ENCODE data around the gene FALEC.
"Not testable (repeated sequence)": the region's sequence is repeated elsewhere in the genome, so short reads cannot be mapped to it uniquely, and the experiment has no call there.

Gene FALEC

DNA sequence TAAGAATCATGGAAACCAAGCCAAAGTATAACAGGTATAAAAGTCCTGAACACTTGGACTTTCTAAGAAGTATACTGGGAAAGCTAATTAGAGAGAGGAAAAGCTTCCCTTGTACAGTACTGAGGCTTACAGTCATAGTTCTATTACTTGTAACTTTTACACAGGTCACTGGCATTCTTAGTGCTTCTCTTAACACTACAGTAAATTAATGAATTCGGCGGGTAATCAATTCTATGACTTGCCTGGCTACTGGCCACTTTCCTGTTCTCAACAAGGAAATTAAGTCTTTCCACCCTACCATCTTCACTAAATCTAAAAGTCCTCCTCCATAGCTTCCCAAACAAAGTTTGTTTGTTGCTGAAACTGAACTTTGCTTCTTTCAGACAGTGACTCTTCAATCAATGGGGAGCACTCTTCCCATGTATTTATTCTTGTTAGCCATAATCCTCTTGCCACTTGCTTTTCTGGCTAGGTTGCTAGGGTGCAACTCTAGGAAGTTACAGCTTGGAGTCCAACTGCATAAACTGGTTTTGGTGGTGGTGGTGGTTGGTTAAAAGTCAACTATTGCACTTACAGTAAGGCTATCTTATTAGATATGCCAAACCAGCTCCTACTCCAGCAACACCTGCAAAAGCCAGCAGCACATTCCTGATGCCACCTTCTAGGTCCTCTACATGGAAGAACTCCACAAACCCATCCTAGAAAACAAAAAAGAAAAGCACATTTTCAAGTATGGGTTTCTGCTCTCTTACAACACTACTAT lies 61.4 kb downstream of the FALEC start:
- peak overlapping the region; percentile 99 for H3K4me3 ChIP-seq (ENCODE audit: low read length)
- TF ChIP-seq, protein P1, sequence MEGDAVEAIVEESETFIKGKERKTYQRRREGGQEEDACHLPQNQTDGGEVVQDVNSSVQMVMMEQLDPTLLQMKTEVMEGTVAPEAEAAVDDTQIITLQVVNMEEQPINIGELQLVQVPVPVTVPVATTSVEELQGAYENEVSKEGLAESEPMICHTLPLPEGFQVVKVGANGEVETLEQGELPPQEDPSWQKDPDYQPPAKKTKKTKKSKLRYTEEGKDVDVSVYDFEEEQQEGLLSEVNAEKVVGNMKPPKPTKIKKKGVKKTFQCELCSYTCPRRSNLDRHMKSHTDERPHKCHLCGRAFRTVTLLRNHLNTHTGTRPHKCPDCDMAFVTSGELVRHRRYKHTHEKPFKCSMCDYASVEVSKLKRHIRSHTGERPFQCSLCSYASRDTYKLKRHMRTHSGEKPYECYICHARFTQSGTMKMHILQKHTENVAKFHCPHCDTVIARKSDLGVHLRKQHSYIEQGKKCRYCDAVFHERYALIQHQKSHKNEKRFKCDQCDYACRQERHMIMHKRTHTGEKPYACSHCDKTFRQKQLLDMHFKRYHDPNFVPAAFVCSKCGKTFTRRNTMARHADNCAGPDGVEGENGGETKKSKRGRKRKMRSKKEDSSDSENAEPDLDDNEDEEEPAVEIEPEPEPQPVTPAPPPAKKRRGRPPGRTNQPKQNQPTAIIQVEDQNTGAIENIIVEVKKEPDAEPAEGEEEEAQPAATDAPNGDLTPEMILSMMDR (conservative IDR thresholded peaks at IDR 0.05; ENCODE audit: low read length), result no peak
- DNase-seq (ENCODE audit: low read depth), result peak; percentile 37

DNA sequence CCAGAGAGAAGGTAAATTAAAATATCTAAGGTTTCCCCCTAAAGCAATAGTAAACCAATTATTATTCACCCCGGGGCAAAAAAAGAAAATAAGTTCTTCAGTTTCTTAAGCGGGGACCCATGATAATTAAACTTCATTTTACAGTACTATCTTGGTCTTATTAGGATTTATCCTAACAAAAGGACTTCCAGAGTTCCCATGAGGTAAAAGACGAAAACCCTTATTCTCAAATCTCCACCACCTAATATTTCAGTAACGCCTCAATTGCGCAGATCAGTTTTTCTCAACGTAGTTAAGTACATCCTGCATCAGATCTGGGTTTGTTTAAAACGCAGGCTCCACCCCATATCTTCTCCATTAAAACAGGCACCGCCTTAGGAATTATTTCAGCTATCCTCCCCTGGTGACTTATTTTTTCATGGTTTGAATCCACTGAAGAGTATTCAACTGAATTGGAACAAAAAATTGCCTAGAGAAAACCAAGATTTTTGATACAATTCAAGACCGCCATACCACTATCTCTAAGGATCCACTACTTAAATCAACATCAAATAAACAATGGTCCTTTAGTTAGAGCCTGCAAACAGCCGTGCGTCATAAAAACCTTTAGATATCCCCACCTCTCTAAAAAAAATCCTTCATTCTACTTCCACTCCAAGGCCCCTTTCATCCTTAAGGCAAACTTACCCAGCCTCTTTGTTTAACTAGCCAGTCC lies 62.2 kb downstream of the FALEC start:
- peak overlapping the region; percentile 99 for H3K4me3 ChIP-seq (ENCODE audit: low read length)
- TF ChIP-seq, protein P1 (conservative IDR thresholded peaks at IDR 0.05; ENCODE audit: low read length), result no peak
- DNase-seq (ENCODE audit: low read depth), result peak; percentile 61

DNA sequence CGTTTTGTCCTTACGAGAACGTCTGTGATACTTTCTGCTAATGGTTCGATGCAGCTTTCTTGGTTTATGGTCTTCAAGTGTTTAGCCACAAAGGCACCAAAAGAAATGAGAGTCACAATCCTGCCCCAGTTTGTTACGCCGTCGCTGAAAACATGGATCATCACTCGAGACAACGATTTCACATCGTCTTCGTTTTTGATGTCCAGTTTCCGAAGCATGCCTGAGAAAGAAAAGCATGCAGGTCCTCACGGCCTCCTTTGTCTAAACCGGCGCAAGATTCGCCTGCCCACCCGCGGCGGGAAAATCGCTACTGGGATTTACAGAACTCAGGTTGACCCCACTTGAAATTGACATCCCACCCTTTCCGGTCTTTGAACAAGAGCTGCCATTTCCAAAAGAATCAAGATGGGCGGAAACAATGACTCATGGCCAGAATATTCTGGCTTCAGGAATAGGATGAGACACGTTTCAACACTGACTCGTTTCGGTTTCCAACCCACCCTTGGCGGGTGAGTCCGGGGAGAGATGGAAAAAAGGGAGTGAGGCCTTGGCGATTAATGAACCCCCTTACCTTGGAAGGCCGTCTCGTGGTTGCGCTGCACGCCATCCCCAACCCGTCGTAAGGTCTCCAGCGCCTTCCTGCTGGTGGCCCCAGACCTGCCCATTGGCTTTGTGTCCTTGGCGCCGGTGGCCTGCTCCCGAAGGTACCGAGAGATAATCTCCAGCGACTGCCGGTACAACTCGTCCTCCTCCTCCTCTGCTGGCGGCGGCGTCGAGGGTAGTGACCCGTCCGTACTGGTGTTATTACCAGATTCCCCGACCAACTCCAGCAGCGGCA lies 62.9 kb downstream of the FALEC start:
- TF ChIP-seq, protein P1 (conservative IDR thresholded peaks at IDR 0.05; ENCODE audit: low read length), result no peak
- peak; percentile 90 for DNase-seq (ENCODE audit: low read depth)
- peak overlapping the region; percentile 99 for H3K4me3 ChIP-seq (ENCODE audit: low read length)

DNA sequence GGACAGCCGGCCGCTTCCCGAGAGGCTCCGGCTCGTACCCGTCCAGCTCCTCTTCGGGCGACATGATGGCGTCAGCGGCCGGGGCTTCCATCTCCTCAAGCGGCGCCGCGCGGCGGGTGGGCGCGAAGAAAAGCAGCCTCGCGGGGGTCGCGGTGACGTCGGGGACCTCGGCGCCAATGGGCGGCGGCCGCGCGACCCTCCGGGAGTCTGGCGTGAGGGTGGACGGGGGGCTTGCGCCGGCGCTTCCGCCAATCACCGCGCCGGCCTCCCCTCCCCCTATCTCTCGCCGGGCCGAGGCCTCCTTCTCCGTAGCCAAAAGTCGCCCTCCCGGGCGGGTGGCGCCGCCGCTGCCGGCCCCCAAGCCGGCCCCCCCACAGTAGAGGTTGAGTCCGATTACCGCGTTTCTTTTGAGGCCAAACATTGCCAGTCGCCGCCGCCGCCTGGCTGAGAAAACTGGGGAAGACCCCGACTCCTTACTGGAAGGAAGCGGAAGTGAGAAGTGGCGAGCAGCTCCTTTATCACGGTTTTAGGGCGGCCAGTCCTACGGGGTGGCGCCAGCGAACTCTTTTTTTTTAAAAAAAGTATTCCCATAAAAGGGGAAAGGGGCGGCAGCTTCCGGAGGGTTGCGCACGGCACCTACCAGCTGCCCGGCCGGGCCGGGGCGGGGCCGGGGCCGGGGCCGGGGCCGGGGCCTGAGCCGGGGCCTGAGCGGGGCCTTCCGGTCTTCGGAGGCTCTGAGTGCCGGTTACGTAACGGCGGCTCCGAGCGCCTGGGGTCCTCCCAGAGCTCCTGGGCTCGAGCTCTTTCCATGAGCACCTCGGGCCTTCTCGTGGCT lies 63.8 kb downstream of the FALEC start, which contains the start of gene MCL1:
MCL1 (minus strand) TSS at position 501 of the 835 bp plus-strand sequence; CDS start at position 421, 80 bp downstream.
- H3K4me3 ChIP-seq (ENCODE audit: low read length), result peak within 1 kb of the TSS; percentile 99
- TF ChIP-seq, protein P1 (conservative IDR thresholded peaks at IDR 0.05; ENCODE audit: low read length), result no peak
- peak; percentile 96 for DNase-seq (ENCODE audit: low read depth)

DNA sequence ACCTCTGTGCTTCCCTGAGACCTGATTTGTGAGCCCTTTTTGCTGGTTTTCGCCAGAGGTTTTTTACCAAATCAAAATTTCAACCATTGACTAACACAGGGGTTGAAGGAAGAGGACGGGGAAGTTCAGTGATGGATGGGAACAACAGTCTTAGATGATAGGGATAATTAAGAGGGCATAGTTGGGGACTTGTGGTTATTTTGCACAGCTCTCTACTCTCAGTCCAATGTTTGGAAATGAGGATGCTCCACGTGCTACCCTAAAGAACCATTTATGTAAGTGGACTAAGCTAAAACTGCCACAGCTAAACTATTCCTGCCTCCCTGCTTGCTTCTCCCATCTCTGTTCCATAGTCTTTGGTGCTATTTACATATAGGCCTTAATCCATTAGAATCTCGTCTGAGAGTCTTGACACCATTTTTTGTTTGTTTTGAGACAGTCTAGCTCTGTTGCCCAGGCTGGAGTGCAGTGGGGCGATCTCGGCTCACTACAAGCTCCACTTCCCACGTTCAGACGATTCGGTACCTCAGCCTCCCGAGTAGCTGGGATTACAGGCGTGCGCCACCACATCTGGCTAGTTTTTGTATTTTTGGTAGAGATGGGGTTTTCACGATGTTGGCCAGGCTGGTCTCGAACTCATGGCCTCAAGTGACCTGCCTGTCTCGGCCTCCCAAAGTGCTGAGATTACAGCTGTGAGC lies 64.5 kb downstream of the FALEC start:
- DNase-seq (ENCODE audit: low read depth), result no peak
- H3K4me3 ChIP-seq (ENCODE audit: low read length), result peak overlapping the region; percentile 57
- TF ChIP-seq, protein P1 (conservative IDR thresholded peaks at IDR 0.05; ENCODE audit: low read length), result no peak

DNA sequence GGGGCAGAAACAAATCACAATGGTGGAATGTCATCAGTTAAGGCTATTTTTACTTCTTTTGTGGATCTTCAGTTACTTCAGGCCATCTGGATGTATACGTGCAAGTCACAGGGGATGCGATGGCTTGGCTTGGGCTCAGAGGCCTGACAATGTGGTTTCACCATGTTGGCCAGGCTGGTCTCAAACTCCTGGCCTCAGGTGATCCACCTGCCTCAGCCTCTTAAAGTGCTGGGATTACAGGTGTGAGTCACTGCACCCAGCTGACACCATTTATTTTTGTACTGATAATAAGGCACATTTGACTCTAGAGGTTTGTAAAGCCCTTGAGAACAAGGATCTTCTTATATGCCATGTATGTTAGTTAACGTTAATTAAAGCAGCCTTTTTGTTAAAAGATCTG lies 65.4 kb downstream of the FALEC start:
- not testable (repeated sequence) for H3K4me3 ChIP-seq (ENCODE audit: low read length); DNase-seq (ENCODE audit: low read depth)

DNA sequence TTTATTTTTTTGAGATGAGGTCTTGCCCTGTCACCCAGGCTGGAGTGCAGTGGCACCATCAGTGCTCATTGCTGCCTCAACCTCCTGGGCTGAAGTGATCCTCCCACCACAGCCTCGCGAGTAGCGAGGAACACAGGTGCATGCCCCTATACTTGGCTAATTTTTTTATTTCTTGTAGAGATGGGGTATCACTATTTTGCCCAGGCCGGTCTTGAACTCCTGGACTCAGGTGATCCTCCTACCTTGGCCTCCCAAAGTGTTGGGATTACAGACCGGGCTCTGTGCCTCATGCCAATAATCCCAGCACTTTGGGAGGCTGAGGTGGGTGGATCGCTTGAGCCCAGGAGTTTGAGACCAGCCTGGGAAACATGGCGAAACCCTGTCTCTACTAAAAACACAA lies 65.9 kb downstream of the FALEC start:
- DNase-seq (ENCODE audit: low read depth); H3K4me3 ChIP-seq (ENCODE audit: low read length): not testable (repeated sequence)

DNA sequence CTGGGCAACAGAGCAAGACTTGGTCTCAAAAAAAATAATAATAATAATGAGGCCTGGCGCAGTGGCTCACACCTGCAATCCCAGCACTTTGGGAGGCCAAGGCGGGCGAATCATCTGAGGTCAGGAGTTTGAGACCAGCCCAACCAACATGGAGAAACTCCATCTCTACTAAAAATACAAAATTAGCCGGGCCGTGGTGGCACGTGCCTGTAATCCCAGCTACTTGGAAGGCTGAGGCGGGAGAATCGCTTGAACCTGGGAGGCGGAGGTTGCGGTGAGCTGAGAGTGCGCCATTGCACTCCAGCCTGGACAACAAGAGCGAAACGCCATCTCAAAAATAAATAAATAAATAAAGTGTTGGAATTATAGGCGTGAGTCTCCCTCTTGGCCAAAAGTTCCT lies 66.4 kb downstream of the FALEC start:
- not testable (repeated sequence) for DNase-seq (ENCODE audit: low read depth); H3K4me3 ChIP-seq (ENCODE audit: low read length)
